ENCODE data around the gene RNF182. TPM values are rescaled to one million over a fixed set of nuclear protein-coding genes. Genes with fewer than 3 reads are reported as not detected.

RNF182 gene
- total and polyA plus RNA-seq, 9 of the 15 experiments (the other 6 are each of a cell fraction or from before 2014, with no cell fraction given), result 12.8 to 22.8 (median 17.5) TPM

- CTCF ChIA-PET (ENCODE audit: low intra/inter-chr PET ratio), result no interaction called here
- TF ChIP-seq ZNF316 (IDR thresholded peaks at IDR 0.05), result peak; percentile 85
- no peak for TF ChIP-seq ZHX1 (conservative IDR thresholded peaks at IDR 0.05; ENCODE audit: low read length)
- no peak for TF ChIP-seq ZNF717 (CRISPR knock-in tag; IDR thresholded peaks at IDR 0.05)
- TF ChIP-seq TCF3 (CRISPR knock-in tag; IDR thresholded peaks at IDR 0.05), result no peak
- peak; percentile 13; the same call in 1 of the 2 replicates for TF ChIP-seq NCOR1 (IDR thresholded peaks at IDR 0.05)
- peak; percentile 74; the same call in 1 of the 2 replicates for TF ChIP-seq ZEB2 (IDR thresholded peaks at IDR 0.05)
- TF ChIP-seq, protein P1, sequence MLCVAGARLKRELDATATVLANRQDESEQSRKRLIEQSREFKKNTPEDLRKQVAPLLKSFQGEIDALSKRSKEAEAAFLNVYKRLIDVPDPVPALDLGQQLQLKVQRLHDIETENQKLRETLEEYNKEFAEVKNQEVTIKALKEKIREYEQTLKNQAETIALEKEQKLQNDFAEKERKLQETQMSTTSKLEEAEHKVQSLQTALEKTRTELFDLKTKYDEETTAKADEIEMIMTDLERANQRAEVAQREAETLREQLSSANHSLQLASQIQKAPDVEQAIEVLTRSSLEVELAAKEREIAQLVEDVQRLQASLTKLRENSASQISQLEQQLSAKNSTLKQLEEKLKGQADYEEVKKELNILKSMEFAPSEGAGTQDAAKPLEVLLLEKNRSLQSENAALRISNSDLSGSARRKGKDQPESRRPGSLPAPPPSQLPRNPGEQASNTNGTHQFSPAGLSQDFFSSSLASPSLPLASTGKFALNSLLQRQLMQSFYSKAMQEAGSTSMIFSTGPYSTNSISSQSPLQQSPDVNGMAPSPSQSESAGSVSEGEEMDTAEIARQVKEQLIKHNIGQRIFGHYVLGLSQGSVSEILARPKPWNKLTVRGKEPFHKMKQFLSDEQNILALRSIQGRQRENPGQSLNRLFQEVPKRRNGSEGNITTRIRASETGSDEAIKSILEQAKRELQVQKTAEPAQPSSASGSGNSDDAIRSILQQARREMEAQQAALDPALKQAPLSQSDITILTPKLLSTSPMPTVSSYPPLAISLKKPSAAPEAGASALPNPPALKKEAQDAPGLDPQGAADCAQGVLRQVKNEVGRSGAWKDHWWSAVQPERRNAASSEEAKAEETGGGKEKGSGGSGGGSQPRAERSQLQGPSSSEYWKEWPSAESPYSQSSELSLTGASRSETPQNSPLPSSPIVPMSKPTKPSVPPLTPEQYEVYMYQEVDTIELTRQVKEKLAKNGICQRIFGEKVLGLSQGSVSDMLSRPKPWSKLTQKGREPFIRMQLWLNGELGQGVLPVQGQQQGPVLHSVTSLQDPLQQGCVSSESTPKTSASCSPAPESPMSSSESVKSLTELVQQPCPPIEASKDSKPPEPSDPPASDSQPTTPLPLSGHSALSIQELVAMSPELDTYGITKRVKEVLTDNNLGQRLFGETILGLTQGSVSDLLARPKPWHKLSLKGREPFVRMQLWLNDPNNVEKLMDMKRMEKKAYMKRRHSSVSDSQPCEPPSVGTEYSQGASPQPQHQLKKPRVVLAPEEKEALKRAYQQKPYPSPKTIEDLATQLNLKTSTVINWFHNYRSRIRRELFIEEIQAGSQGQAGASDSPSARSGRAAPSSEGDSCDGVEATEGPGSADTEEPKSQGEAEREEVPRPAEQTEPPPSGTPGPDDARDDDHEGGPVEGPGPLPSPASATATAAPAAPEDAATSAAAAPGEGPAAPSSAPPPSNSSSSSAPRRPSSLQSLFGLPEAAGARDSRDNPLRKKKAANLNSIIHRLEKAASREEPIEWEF (CRISPR knock-in tag; IDR thresholded peaks at IDR 0.05), result no peak
- TF ChIP-seq NFYB (IDR thresholded peaks at IDR 0.05; ENCODE audit: extremely low read depth, insufficient read length), result no peak
- TF ChIP-seq TEAD4 (IDR thresholded peaks at IDR 0.05; ENCODE audit: low read length), result 0 out of 2 replicates have a peak, but pooled peaks have one; percentile 14
- TF ChIP-seq TEAD4 (CRISPR knock-in tag; IDR thresholded peaks at IDR 0.05; ENCODE audit: borderline replicate concordance), result no peak
- TF ChIP-seq SMARCB1 (IDR thresholded peaks at IDR 0.05; ENCODE audit: insufficient read length, low read depth), result no peak
- TF ChIP-seq, protein P2, sequence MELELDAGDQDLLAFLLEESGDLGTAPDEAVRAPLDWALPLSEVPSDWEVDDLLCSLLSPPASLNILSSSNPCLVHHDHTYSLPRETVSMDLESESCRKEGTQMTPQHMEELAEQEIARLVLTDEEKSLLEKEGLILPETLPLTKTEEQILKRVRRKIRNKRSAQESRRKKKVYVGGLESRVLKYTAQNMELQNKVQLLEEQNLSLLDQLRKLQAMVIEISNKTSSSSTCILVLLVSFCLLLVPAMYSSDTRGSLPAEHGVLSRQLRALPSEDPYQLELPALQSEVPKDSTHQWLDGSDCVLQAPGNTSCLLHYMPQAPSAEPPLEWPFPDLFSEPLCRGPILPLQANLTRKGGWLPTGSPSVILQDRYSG (tag; conservative IDR thresholded peaks at IDR 0.05; ENCODE audit: low read depth), result no peak
- TF ChIP-seq HDAC2 (IDR thresholded peaks at IDR 0.05), result no peak
Observed at GRCh38 chr6:13916230-13916944, 8.4 kb upstream of the RNF182 start.

More at GRCh38 chr6:13916230-13916944, 8.4 kb upstream of the RNF182 start:
- no TSS peak for BruUV-seq (replicated peaks)
- H3K9me1 ChIP-seq (ENCODE audit: control insufficient read depth, insufficient read depth, low read length), result no peaks in the 10 kb centered on the region
- H3K79me2 ChIP-seq (ENCODE audit: control insufficient read depth, insufficient read depth, low read length), result no peaks in the 10 kb centered on the region
- POLR2A ChIA-PET, result interaction anchor here (0.6 to 1.1 kb wide), 4 partner anchors 8 to 135 kb away, joined by 3 to 4 read pairs (median 3); partner anchors contain the start of gene RNF182
- peak overlapping the region; percentile 42 for H3K4me2 ChIP-seq (ENCODE audit: insufficient read depth, low read length)
- in situ Hi-C loops (cut with MboI), result no loop called here
- H3K27me3 ChIP-seq (ENCODE audit: control insufficient read depth in 2 of 2, insufficient read depth in 2 of 2, low read length in 2 of 2), result no peaks in the 10 kb centered on the region
- no peaks in the 10 kb centered on the region for H3K36me3 ChIP-seq (ENCODE audit: control insufficient read depth, insufficient read depth, low read length)
- H4K20me1 ChIP-seq (replicated peaks; ENCODE audit: control insufficient read depth, insufficient read depth, low read length), result no peaks in the 10 kb centered on the region
- H2AFZ ChIP-seq (ENCODE audit: low read depth, low read length), result peak overlapping the region; percentile 58
- no peak overlapping the region for H3K4me3 ChIP-seq
- no peak overlapping the region for H3K9ac ChIP-seq (ENCODE audit: insufficient read depth in 1 of 2, low read depth in 2 of 2, low read length in 2 of 2)
- WGBS (ENCODE audit: insufficient coverage, low coverage, missing lambda C conversion rate), result 10% methylated on average over 5 of the region's 5 CpGs
- FAIRE-seq (no peak), DNase-seq (ENCODE audit: extremely low read depth in 1 of 4, low spot score in 3 of 4) (peak in 3 of 4 experiments; percentile 33 to 55 (median 42)), ATAC-seq (peak; percentile 60)
- H3K9me3 ChIP-seq (replicated peaks; ENCODE audit: control insufficient read depth, insufficient read depth, low read depth, low read length), result no peaks in the 10 kb centered on the region
- intact Hi-C loops (cut with micrococcal nuclease), result no loop called here
- peaks cover 21 to 75% of the 10 kb centered on the region in 2 experiments for H3K4me1 ChIP-seq (replicated peaks in 1 of 2; ENCODE audit: control insufficient read depth in 2 of 2, insufficient read depth in 2 of 2, low read length in 2 of 2)
- no peak overlapping the region; the same call in 2 of the 3 replicates for H3K27ac ChIP-seq (ENCODE audit: extremely low read depth, low read depth, low read length)
